SK-MEL-5 (cell line): ENCODE results near the gene RAB3A. TPM values are rescaled to one million over a fixed set of nuclear protein-coding genes. Genes with fewer than 3 reads are reported as not detected.
"Not testable (repeated sequence)": the region's sequence is repeated elsewhere in the genome, so short reads cannot be mapped to it uniquely, and the experiment has no call there.

ENCODE experiments used
- DNase-seq: peaks from one replicate; pipeline ENCODE4 v3.0.0-alpha.2; 2016; ENCODE audit warnings: low read depth, low spot score
- in situ Hi-C: cut with HindIII; loops from 2 replicates; pipeline ENCODE4 v1.10.0; 2016; ENCODE audit warnings: low sequenced_read_pairs, high pct_unique_total_duplicates, low pct_unique_long_range_greater_than_20kb
- total RNA-seq: library from RNA; depleted of rRNA; stranded (reverse); fragments of >200 nt; shearing (Covaris generic); gene quantifications from 2 replicates; pipeline ENCODE4 v1.2.3, GENCODE V29; 2014

The RAB3A gene
- total RNA-seq, 1 experiment from 2014 or later: 7.9 TPM

DNA sequence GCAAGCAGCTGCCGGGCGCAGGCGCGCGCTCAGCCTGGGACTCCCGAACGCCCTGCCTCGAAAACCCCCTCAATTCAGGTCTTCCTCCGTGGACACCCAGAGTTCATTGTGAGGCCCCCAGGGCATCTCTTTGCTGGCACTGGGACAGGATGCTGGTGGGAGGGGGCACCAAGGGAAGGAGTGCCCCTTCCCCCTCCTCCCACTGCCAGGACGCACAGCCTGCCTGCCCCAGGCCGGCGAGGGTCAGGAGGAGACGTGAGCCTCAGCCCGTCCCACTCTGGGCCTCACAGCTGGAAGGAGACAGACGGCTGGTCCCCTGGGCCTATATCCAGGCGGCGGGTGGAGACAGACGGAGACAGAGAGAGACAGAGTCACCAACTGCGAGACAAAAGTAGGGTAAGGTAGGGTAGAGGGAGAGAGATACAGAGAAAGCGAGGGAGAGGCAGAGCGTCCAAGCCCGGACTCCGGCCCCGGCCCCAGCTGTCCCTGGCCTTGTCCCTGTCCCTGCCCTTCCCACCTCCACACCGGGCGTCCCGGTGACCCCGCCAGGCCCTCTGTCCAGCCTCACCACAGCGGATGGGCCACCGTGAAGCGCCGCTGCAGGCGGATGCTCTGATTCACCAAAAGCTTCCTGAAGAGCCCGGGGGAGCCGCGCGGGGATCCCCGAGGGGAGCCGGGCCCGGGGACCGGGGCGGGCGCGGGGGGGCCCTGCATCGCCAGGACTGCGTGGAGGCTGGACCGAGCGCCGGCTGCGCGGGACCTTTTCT is 22.0 kb upstream of the RAB3A start, which contains the start of gene PDE4C:
Gene PDE4C, minus strand, starts transcription at position 737 of the 767 bp plus-strand sequence. Its CDS starts 23 bp downstream, at position 714.
- DNase-seq: no peak
- in situ Hi-C loops: no loop called here

GRCh38 chr19:18225355-18225701 is 21.5 kb upstream of the RAB3A start:
- in situ Hi-C loops: no loop called here
- no peak for DNase-seq

DNA sequence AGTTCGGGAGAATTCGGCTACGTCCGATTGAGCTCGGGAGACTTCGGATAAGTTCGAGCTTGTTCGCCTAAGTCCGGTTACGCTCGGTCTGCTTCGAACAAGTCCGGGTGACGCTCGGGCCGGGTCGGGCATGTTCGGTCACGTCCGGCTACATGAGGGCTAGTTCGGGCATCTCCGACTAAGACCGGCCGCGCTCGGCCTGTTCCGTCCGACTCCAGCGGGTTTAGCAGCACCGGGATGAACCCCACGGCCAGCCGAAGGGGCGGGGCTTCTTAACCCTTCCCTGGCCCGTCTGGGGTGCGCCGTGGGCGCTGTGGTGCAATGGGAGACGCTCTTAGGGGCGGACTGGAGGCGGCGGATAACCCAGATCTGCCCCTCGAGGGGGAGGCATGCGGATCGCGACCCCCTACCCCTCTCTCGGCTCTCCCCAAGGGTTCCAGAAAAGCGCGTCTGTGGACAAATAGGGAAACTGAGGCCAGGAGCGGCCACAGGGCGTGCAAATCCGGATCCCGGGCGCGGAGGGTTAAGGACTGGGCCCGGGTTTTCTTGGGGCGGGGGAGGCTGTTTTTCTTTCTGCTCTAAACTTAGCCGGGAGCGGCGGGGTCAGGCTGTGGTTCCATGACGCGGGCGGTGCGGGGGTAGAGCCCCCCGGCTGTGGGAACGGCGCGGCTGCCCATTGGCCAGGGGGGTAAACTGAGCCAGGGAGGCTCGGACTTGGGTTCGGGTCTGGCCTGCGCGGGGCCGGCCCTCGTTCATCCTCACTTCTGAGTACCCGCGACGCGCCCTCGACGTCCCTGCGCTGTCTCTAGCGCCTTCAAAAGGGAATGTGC is 20.9 kb upstream of the RAB3A start:
- in situ Hi-C loops: no loop called here
- peak; percentile 96 for DNase-seq

- peak; percentile 48 for DNase-seq
- in situ Hi-C loops: no loop called here
These were observed 20.1 kb upstream of the RAB3A start for GRCh38 chr19:18223860-18224524.

- DNase-seq: no peak
- in situ Hi-C loops: no loop called here
These were observed 18.2 kb upstream of the RAB3A start for GRCh38 chr19:18221815-18222725.

GRCh38 chr19:18220632-18221275 is 16.9 kb upstream of the RAB3A start:
- in situ Hi-C loops: no loop called here
- DNase-seq: no peak

DNA sequence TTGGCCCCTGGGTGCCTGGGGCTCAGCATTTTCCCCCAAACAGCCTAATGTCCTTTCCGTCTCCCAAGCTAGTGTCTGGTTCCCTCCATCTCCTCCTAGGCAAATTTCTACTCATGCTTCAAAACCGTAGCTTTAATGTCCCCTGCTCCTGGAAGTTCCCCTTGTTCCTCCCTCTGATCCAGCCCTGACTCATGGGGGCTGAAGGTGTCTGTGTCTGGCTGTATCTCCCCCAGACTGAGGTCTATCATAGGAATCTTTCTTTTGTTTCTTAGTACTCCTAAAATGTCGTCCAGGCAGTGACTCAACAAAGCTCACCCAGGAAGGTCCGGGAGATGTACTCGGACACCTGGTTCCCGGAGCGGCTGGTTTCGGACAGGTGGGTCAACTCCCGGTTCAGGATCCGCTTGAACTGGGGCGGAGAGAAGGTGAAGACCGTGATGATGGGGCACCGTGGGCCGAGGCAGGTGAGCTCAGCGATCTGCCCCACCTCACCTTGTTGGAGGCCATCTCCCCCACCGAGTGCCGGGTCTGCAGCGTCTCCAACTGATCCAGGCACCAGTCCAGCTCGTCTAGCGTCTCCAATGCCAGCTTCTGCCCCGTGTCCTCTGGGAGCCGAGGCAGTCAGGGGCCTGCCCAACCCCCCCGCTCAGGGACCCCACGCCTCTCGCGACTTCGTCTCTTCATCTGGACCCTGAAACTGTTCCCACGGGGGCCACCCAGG is 16.2 kb upstream of the RAB3A start:
- no peak for DNase-seq
- in situ Hi-C loops: no loop called here

- no peak for DNase-seq
- in situ Hi-C loops: no loop called here
These were observed 14.8 kb upstream of the RAB3A start for GRCh38 chr19:18218600-18218999.

GRCh38 chr19:18218159-18218558 is 14.3 kb upstream of the RAB3A start:
- in situ Hi-C loops: no loop called here
- no peak for DNase-seq

GRCh38 chr19:18216789-18217188 is 12.9 kb upstream of the RAB3A start:
- no peak for DNase-seq
- in situ Hi-C loops: no loop called here

DNA sequence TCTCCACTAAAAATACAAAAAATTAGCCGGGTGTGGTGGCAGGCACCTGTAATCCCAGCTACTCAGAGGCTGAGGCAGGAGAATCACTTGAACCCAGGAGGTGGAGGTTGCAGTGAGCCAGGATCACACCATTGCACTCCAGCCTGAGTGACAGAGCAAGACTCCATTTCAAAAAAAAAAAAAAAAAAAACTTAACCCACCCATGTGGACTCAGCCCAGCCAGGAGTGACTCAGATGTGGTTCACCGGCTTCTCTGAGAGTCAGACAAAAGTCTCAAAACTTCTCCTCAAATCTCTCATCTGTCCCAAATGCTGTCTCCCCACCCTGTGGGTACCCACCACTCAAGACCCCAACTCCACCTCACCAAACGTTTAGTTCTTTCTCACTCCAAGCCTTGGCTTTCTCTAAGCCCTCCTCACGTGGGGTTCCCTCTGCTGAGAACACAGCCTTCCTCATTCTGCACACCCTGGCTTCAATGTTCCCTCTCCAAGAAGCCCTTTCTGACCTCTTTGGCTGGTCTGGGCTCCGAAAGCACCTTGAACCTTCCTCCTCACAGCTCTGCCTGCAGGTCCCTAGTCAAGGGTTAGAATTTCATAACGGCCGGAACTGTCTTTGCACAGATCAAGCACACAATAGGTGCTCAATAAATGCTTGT is 11.1 kb upstream of the RAB3A start:
- in situ Hi-C loops: no loop called here
- no peak for DNase-seq

GRCh38 chr19:18211683-18212082 is 7.8 kb upstream of the RAB3A start:
- in situ Hi-C loops: no loop called here

GRCh38 chr19:18209912-18210311 is 6.1 kb upstream of the RAB3A start:
- DNase-seq, in situ Hi-C loops: not testable (repeated sequence)

More at GRCh38 chr19:18211683-18212082, 7.8 kb upstream of the RAB3A start:
- no peak for DNase-seq

- in situ Hi-C loops: no loop called here
- peak; percentile 39 for DNase-seq
These were observed 4.5 kb upstream of the RAB3A start for GRCh38 chr19:18208098-18208951.

GRCh38 chr19:18206018-18206417 is 2.2 kb upstream of the RAB3A start:
- in situ Hi-C loops: no loop called here
- no peak for DNase-seq
